HPDE6-E6E7 (cell line): ENCODE results near the gene CTF1.
A peak's percentile ranks its signal among the peaks of the same experiment; 100 is the strongest.
"Not testable (repeated sequence)": the region's sequence is repeated elsewhere in the genome, so short reads cannot be mapped to it uniquely, and the experiment has no call there.

Experiments used
- DNase-seq: peaks from one replicate; pipeline ENCODE4 v3.0.0; 2011; ENCODE audit warnings: missing footprints; ENCODE audit errors: extremely low spot score

Gene CTF1

GRCh38 chr16:30887927-30888326 lies 8.5 kb upstream of the CTF1 start:
- DNase-seq: no peak

GRCh38 chr16:30888856-30889499 lies 7.4 kb upstream of the CTF1 start:
- DNase-seq: no peak

- no peak for DNase-seq
Observed at GRCh38 chr16:30889721-30890120, 6.7 kb upstream of the CTF1 start.

- DNase-seq: not testable (repeated sequence)
Observed at GRCh38 chr16:30891043-30891823, 5.2 kb upstream of the CTF1 start.

- no peak for DNase-seq
Observed at GRCh38 chr16:30892670-30893416, 3.6 kb upstream of the CTF1 start.

GRCh38 chr16:30893417-30893743 lies 3.0 kb upstream of the CTF1 start:
- no peak for DNase-seq

- peak; percentile 43 for DNase-seq
Observed at GRCh38 chr16:30893744-30894539, 2.5 kb upstream of the CTF1 start, which contains the start of gene BCL7C. Gene BCL7C, minus strand, starts transcription at chr16:30894077. Its CDS starts 133 bp downstream, at chr16:30893944.

GRCh38 chr16:30894540-30895368 lies 1.7 kb upstream of the CTF1 start:
- no peak for DNase-seq

- peak; percentile 40 for DNase-seq
Observed at GRCh38 chr16:30895627-30896260, 670 bp upstream of the CTF1 start.

- peak; percentile 87 for DNase-seq
Observed at GRCh38 chr16:30896889-30897733, 697 bp downstream of the CTF1 start.

- DNase-seq: no peak
Observed at GRCh38 chr16:30899794-30900193, 3.4 kb downstream of the CTF1 start.

- DNase-seq: no peak
Observed at GRCh38 chr16:30900588-30900987, 4.2 kb downstream of the CTF1 start.

GRCh38 chr16:30901201-30902028 lies 5.0 kb downstream of the CTF1 start:
- DNase-seq: no peak

- DNase-seq: peak; percentile 64
Observed at GRCh38 chr16:30902029-30902972, 5.9 kb downstream of the CTF1 start.

- DNase-seq: no peak
Observed at GRCh38 chr16:30903002-30903401, 6.6 kb downstream of the CTF1 start.

GRCh38 chr16:30903596-30903995 lies 7.2 kb downstream of the CTF1 start:
- no peak for DNase-seq

GRCh38 chr16:30904114-30904780 lies 7.8 kb downstream of the CTF1 start:
- DNase-seq: no peak
